DOHH2 (cell line): ENCODE results near the gene CACNA2D3.

ENCODE experiments used
- H3F3A ChIP-seq: fragments of 200-600 bp; sonication (generic), shearing (Covaris generic); 2 replicates; pipeline ENCODE4 v1.6.0; 2016; ENCODE audit warnings: antibody characterized with exemption, mild to moderate bottlenecking; ENCODE audit not compliant: control insufficient read depth, insufficient read depth
- H3K27ac ChIP-seq: fragments of 200-600 bp; sonication (generic); 2 replicates; pipeline ENCODE4 v1.5.1; 2014; ENCODE audit warnings: low read depth, mild to moderate bottlenecking, low read length, moderate library complexity
- H3K27me3 ChIP-seq: fragments of 200-600 bp; sonication (generic); 2 replicates; pipeline ENCODE4 v1.6.1; 2014; ENCODE audit warnings: mild to moderate bottlenecking, low read length, mixed read lengths; ENCODE audit not compliant: control insufficient read depth
- H3K36me3 ChIP-seq: fragments of 200-600 bp; sonication (generic); 2 replicates; pipeline ENCODE4 v1.6.1; 2014; ENCODE audit warnings: mild to moderate bottlenecking, low read length, moderate library complexity, mixed read lengths; ENCODE audit not compliant: control insufficient read depth
- H3K4me1 ChIP-seq: fragments of 200-600 bp; sonication (generic); 2 replicates; pipeline ENCODE4 v1.6.1; 2014; ENCODE audit warnings: mild to moderate bottlenecking, low read length, mixed read lengths; ENCODE audit not compliant: control insufficient read depth
- H3K4me2 ChIP-seq: fragments of 200-600 bp; sonication (generic); 2 replicates; pipeline ENCODE4 v1.6.0; 2014; ENCODE audit warnings: mild to moderate bottlenecking, low read length, moderate library complexity
- H3K4me3 ChIP-seq: fragments of 200-600 bp; sonication (generic); 2 replicates; pipeline ENCODE4 v1.5.1; 2014; ENCODE audit warnings: mild to moderate bottlenecking, low read length, mixed read lengths
- H3K79me2 ChIP-seq: fragments of 200-600 bp; sonication (generic); 2 replicates; pipeline ENCODE4 v1.6.1; 2014; ENCODE audit warnings: mild to moderate bottlenecking, low read length, mixed read lengths; ENCODE audit not compliant: control insufficient read depth
- H3K9me2 ChIP-seq: fragments of 200-600 bp; sonication (generic); replicated peaks from 2 replicates; pipeline ENCODE4 v1.6.1; 2014; ENCODE audit warnings: mild to moderate bottlenecking, low read length, mixed read lengths; ENCODE audit not compliant: control insufficient read depth
- H3K9me3 ChIP-seq: fragments of 200-600 bp; sonication (generic); 2 replicates; pipeline ENCODE4 v1.6.1; 2014; ENCODE audit warnings: antibody characterized with exemption, low read length, mixed read lengths; ENCODE audit not compliant: control insufficient read depth, insufficient read depth
- H4K20me1 ChIP-seq: fragments of 200-600 bp; sonication (generic); 2 replicates; pipeline ENCODE4 v1.6.0; 2014; ENCODE audit warnings: low read depth, mild to moderate bottlenecking, antibody characterized with exemption, low read length, moderate library complexity; ENCODE audit not compliant: control insufficient read depth, insufficient read depth
- CTCF ChIP-seq: fragments of 200-600 bp; sonication (generic); IDR thresholded peaks from one replicate; pipeline ENCODE4 v1.5.1; 2014; ENCODE audit warnings: antibody characterized with exemption, mild to moderate bottlenecking, low read depth, low read length; ENCODE audit not compliant: poor library complexity, severe bottlenecking
- EZH2phosphoT487 ChIP-seq: fragments of 200-600 bp; sonication (generic); IDR thresholded peaks from 2 replicates; pipeline ENCODE4 v1.6.1; 2017; ENCODE audit warnings: borderline replicate concordance, mild to moderate bottlenecking, antibody characterized with exemption, low read length, moderate library complexity, mixed read lengths

The CACNA2D3 gene

GRCh38 chr3:54251705-54252104, 129.4 kb downstream of the CACNA2D3 start:
- H3K27me3 ChIP-seq: no peaks in the 10 kb centered on the region
- no peaks in the 10 kb centered on the region for H4K20me1 ChIP-seq
- no peak for TF ChIP-seq CTCF
- no peak for TF ChIP-seq EZH2phosphoT487
- no peaks in the 10 kb centered on the region for H3F3A ChIP-seq
- H3K9me2 ChIP-seq: no peaks in the 10 kb centered on the region
- no peaks in the 10 kb centered on the region for H3K36me3 ChIP-seq
- no peak overlapping the region for H3K4me3 ChIP-seq
- no peaks in the 10 kb centered on the region for H3K4me1 ChIP-seq
- H3K9me3 ChIP-seq: no peaks in the 10 kb centered on the region
- no peaks in the 10 kb centered on the region for H3K79me2 ChIP-seq
- H3K27ac ChIP-seq: no peak overlapping the region
- H3K4me2 ChIP-seq: no peak overlapping the region

- Histone ChIP-seq H3K4me1 (no peaks in the 10 kb centered on the region), H3F3A (no peaks in the 10 kb centered on the region), H3K79me2 (no peaks in the 10 kb centered on the region), H3K9me2 (no peaks in the 10 kb centered on the region), H3K4me2 (no peak overlapping the region), H3K27me3 (no peaks in the 10 kb centered on the region), H4K20me1 (no peaks in the 10 kb centered on the region), H3K9me3 (no peaks in the 10 kb centered on the region), H3K27ac (no peak overlapping the region), H3K36me3 (no peaks in the 10 kb centered on the region), H3K4me3 (no peak overlapping the region)
- TF ChIP-seq EZH2phosphoT487: no peak
- TF ChIP-seq CTCF: no peak
Observed at GRCh38 chr3:54257125-54257720, 134.9 kb downstream of the CACNA2D3 start.

GRCh38 chr3:54259636-54260035, 137.3 kb downstream of the CACNA2D3 start:
- no peaks in the 10 kb centered on the region for H3K79me2 ChIP-seq
- H3K27me3 ChIP-seq: no peaks in the 10 kb centered on the region
- no peak overlapping the region for H3K27ac ChIP-seq
- TF ChIP-seq CTCF (no peak), EZH2phosphoT487 (no peak)
- no peak overlapping the region for H3K4me2 ChIP-seq
- H3K36me3 ChIP-seq: no peaks in the 10 kb centered on the region
- H4K20me1 ChIP-seq: no peaks in the 10 kb centered on the region
- no peaks in the 10 kb centered on the region for H3K9me2 ChIP-seq
- H3F3A ChIP-seq: no peaks in the 10 kb centered on the region
- H3K4me1 ChIP-seq: no peaks in the 10 kb centered on the region
- no peaks in the 10 kb centered on the region for H3K9me3 ChIP-seq
- H3K4me3 ChIP-seq: no peak overlapping the region
